GM18858 (cell line): ENCODE data around the gene ADARB2.

Source experiments
- ATAC-seq: cut with Tn5 transposase; IDR thresholded peaks from one replicate; pipeline ENCODE4 v1.9.1; 2021; ENCODE audit not compliant: unreplicated experiment

The ADARB2 gene

GRCh38 chr10:1687190-1687589 lies 50.1 kb downstream of the ADARB2 start:
- no peak for ATAC-seq

- no peak for ATAC-seq
Measured at GRCh38 chr10:1686491-1686749, 50.9 kb downstream of the ADARB2 start.

- no peak for ATAC-seq
Measured at GRCh38 chr10:1685699-1686490, 51.4 kb downstream of the ADARB2 start.

GRCh38 chr10:1684991-1685390 lies 52.3 kb downstream of the ADARB2 start:
- no peak for ATAC-seq

GRCh38 chr10:1683649-1684048 lies 53.7 kb downstream of the ADARB2 start:
- no peak for ATAC-seq

GRCh38 chr10:1679821-1680650 lies 57.3 kb downstream of the ADARB2 start:
- no peak for ATAC-seq

- ATAC-seq, result no peak
Measured at GRCh38 chr10:1678084-1678483, 59.2 kb downstream of the ADARB2 start.

- no peak for ATAC-seq
Measured at GRCh38 chr10:1677307-1677939, 59.9 kb downstream of the ADARB2 start.

- no peak for ATAC-seq
Measured at GRCh38 chr10:1674501-1674900, 62.8 kb downstream of the ADARB2 start.

- no peak for ATAC-seq
Measured at GRCh38 chr10:1673568-1674345, 63.6 kb downstream of the ADARB2 start.

GRCh38 chr10:1672001-1672781 lies 65.1 kb downstream of the ADARB2 start:
- ATAC-seq, result no peak

- ATAC-seq, result no peak
Measured at GRCh38 chr10:1671366-1672000, 65.8 kb downstream of the ADARB2 start.

GRCh38 chr10:1670541-1671365 lies 66.6 kb downstream of the ADARB2 start:
- ATAC-seq, result no peak

GRCh38 chr10:1669433-1669832 lies 67.9 kb downstream of the ADARB2 start:
- no peak for ATAC-seq

- ATAC-seq, result no peak
Measured at GRCh38 chr10:1668399-1668798, 68.9 kb downstream of the ADARB2 start.

GRCh38 chr10:1667392-1667791 lies 69.9 kb downstream of the ADARB2 start:
- ATAC-seq, result no peak

- no peak for ATAC-seq
Measured at GRCh38 chr10:1666147-1666546, 71.2 kb downstream of the ADARB2 start.

GRCh38 chr10:1665681-1666080 lies 71.6 kb downstream of the ADARB2 start:
- ATAC-seq, result no peak

- no peak for ATAC-seq
Measured at GRCh38 chr10:1665021-1665661, 72.2 kb downstream of the ADARB2 start.
